ENCODE data around the gene DBT.

The DBT gene

GRCh38 chr1:100164216-100164615 lies 85.4 kb downstream of the DBT start:
- TF ChIP-seq CTCF (IDR thresholded peaks at IDR 0.05) = no peak
- no peak for TF ChIP-seq ZFX (IDR thresholded peaks at IDR 0.05; ENCODE audit: borderline replicate concordance)
- H3K27ac ChIP-seq = no peak overlapping the region

- TF ChIP-seq ZFX (IDR thresholded peaks at IDR 0.05; ENCODE audit: borderline replicate concordance) = no peak
- no peak for TF ChIP-seq CTCF (IDR thresholded peaks at IDR 0.05)
- H3K27ac ChIP-seq = no peak overlapping the region
Measured at GRCh38 chr1:100162881-100163280, 86.8 kb downstream of the DBT start.

- TF ChIP-seq CTCF (IDR thresholded peaks at IDR 0.05) = no peak
- TF ChIP-seq ZFX (IDR thresholded peaks at IDR 0.05; ENCODE audit: borderline replicate concordance) = no peak
Measured at GRCh38 chr1:100152271-100152670, 97.4 kb downstream of the DBT start.

GRCh38 chr1:100151679-100152078 lies 98.0 kb downstream of the DBT start:
- no peak for TF ChIP-seq ZFX (IDR thresholded peaks at IDR 0.05; ENCODE audit: borderline replicate concordance)
- no peak for TF ChIP-seq CTCF (IDR thresholded peaks at IDR 0.05)
- H3K27ac ChIP-seq = no peak overlapping the region

More at GRCh38 chr1:100152271-100152670, 97.4 kb downstream of the DBT start:
- H3K27ac ChIP-seq = no peak overlapping the region

- H3K27ac ChIP-seq = no peak overlapping the region
- no peak for TF ChIP-seq CTCF (IDR thresholded peaks at IDR 0.05)
- no peak for TF ChIP-seq ZFX (IDR thresholded peaks at IDR 0.05; ENCODE audit: borderline replicate concordance)
Measured at GRCh38 chr1:100147875-100148274, 101.8 kb downstream of the DBT start.

GRCh38 chr1:100146958-100147357 lies 102.7 kb downstream of the DBT start:
- TF ChIP-seq CTCF (IDR thresholded peaks at IDR 0.05) = no peak
- TF ChIP-seq ZFX (IDR thresholded peaks at IDR 0.05; ENCODE audit: borderline replicate concordance) = no peak
- no peak overlapping the region for H3K27ac ChIP-seq

- no peak overlapping the region for H3K27ac ChIP-seq
- TF ChIP-seq CTCF (IDR thresholded peaks at IDR 0.05) (no peak), ZFX (IDR thresholded peaks at IDR 0.05; ENCODE audit: borderline replicate concordance) (no peak)
Measured at GRCh38 chr1:100145116-100145515, 104.5 kb downstream of the DBT start.

Data from 22Rv1 (cell line).